Measurements from ENCODE around the gene EDC3.
A peak's percentile ranks its signal among the peaks of the same experiment; 100 is the strongest.

The EDC3 gene

GRCh38 chr15:74626752-74627692 is 68.8 kb downstream of the EDC3 start:
- Histone ChIP-seq H4K20me1 (ENCODE audit: insufficient read depth) (no peaks in the 10 kb centered on the region), H3K27ac (peak overlapping the region; percentile 32; the same call in 1 of the 2 replicates), H3K9ac (no peak overlapping the region; the same call in 1 of the 2 replicates), H3K4me3 (IDR thresholded peaks at IDR 0.05; ENCODE audit: insufficient read depth, low read depth, low read length) (no peak overlapping the region), H3K4me2 (peak overlapping the region; percentile 27; the same call in 1 of the 2 replicates), H3K79me2 (ENCODE audit: insufficient read depth, low read depth) (peaks cover 8% of the 10 kb centered on the region; the same call in 1 of the 2 replicates), H3K27me3 (ENCODE audit: insufficient read depth, low read depth) (no peaks in the 10 kb centered on the region), H3K4me1 (ENCODE audit: low read depth, poor library complexity, severe bottlenecking) (peaks cover 34% of the 10 kb centered on the region), H2AFZ (ENCODE audit: low read depth) (no peak overlapping the region), H3K36me3 (ENCODE audit: insufficient read depth) (peaks cover 9% of the 10 kb centered on the region; the same call in 1 of the 2 replicates)
- no peak for TF ChIP-seq CTCF (conservative IDR thresholded peaks at IDR 0.05; ENCODE audit: low read depth, low read length)

GRCh38 chr15:74626336-74626735 is 69.5 kb downstream of the EDC3 start:
- TF ChIP-seq CTCF (conservative IDR thresholded peaks at IDR 0.05; ENCODE audit: low read depth, low read length): no peak
- H3K79me2 ChIP-seq (ENCODE audit: insufficient read depth, low read depth): peaks cover 15% of the 10 kb centered on the region; the same call in 1 of the 2 replicates
- no peaks in the 10 kb centered on the region for H4K20me1 ChIP-seq (ENCODE audit: insufficient read depth)
- H3K27ac ChIP-seq: peak overlapping the region; percentile 20; the same call in 1 of the 2 replicates
- no peak overlapping the region; the same call in 1 of the 2 replicates for H3K9ac ChIP-seq
- H3K27me3 ChIP-seq (ENCODE audit: insufficient read depth, low read depth): no peaks in the 10 kb centered on the region
- H3K36me3 ChIP-seq (ENCODE audit: insufficient read depth): peaks cover 9% of the 10 kb centered on the region; the same call in 1 of the 2 replicates
- H3K4me2 ChIP-seq: peak overlapping the region; percentile 27; the same call in 1 of the 2 replicates
- H3K4me3 ChIP-seq (IDR thresholded peaks at IDR 0.05; ENCODE audit: insufficient read depth, low read depth, low read length): no peak overlapping the region
- peaks cover 34% of the 10 kb centered on the region for H3K4me1 ChIP-seq (ENCODE audit: low read depth, poor library complexity, severe bottlenecking)
- H2AFZ ChIP-seq (ENCODE audit: low read depth): no peak overlapping the region

GRCh38 chr15:74625693-74626092 is 70.1 kb downstream of the EDC3 start:
- Histone ChIP-seq H4K20me1 (ENCODE audit: insufficient read depth) (no peaks in the 10 kb centered on the region), H2AFZ (ENCODE audit: low read depth) (no peak overlapping the region), H3K4me3 (IDR thresholded peaks at IDR 0.05; ENCODE audit: insufficient read depth, low read depth, low read length) (no peak overlapping the region), H3K9ac (no peak overlapping the region; the same call in 1 of the 2 replicates), H3K27ac (no peak overlapping the region; the same call in 1 of the 2 replicates), H3K27me3 (ENCODE audit: insufficient read depth, low read depth) (no peaks in the 10 kb centered on the region), H3K36me3 (ENCODE audit: insufficient read depth) (peaks cover 9% of the 10 kb centered on the region; the same call in 1 of the 2 replicates), H3K4me1 (ENCODE audit: low read depth, poor library complexity, severe bottlenecking) (peaks cover 38% of the 10 kb centered on the region), H3K79me2 (ENCODE audit: insufficient read depth, low read depth) (peaks cover 15% of the 10 kb centered on the region; the same call in 1 of the 2 replicates), H3K4me2 (no peak overlapping the region)
- no peak for TF ChIP-seq CTCF (conservative IDR thresholded peaks at IDR 0.05; ENCODE audit: low read depth, low read length)

GRCh38 chr15:74624020-74624602 is 71.7 kb downstream of the EDC3 start:
- no peak for TF ChIP-seq CTCF (conservative IDR thresholded peaks at IDR 0.05; ENCODE audit: low read depth, low read length)
- H3K9ac ChIP-seq: no peak overlapping the region
- peaks cover 13% of the 10 kb centered on the region; the same call in 1 of the 2 replicates for H3K36me3 ChIP-seq (ENCODE audit: insufficient read depth)
- no peak overlapping the region for H2AFZ ChIP-seq (ENCODE audit: low read depth)
- no peaks in the 10 kb centered on the region for H4K20me1 ChIP-seq (ENCODE audit: insufficient read depth)
- no peaks in the 10 kb centered on the region for H3K27me3 ChIP-seq (ENCODE audit: insufficient read depth, low read depth)
- no peak overlapping the region for H3K4me3 ChIP-seq (IDR thresholded peaks at IDR 0.05; ENCODE audit: insufficient read depth, low read depth, low read length)
- no peak overlapping the region for H3K4me2 ChIP-seq
- H3K27ac ChIP-seq: no peak overlapping the region
- peaks cover 40% of the 10 kb centered on the region for H3K4me1 ChIP-seq (ENCODE audit: low read depth, poor library complexity, severe bottlenecking)
- peaks cover 28% of the 10 kb centered on the region for H3K79me2 ChIP-seq (ENCODE audit: insufficient read depth, low read depth)

Data from KMS-11 (cell line).